ENCODE results near the gene KASH5. TPM values are rescaled to one million over a fixed set of nuclear protein-coding genes. Genes with fewer than 3 reads are reported as not detected.

The KASH5 gene
- total RNA-seq, 1 experiment from 2014 or later: 0.42 TPM

GRCh38 chr19:49378512-49378911 lies 9.5 kb upstream of the KASH5 start:
- peaks cover 14% of the 10 kb centered on the region for H3K9me3 Mint-ChIP-seq
- peaks cover 2% of the 10 kb centered on the region; the same call in 1 of the 2 replicates for H3K36me3 Mint-ChIP-seq
- ChIA-PET POLR2A (interaction anchor here (0.6 kb wide), 1 partner anchor 35 kb away, joined by 4 read pairs; no protein-coding TSS in a partner anchor), CTCF (no interaction called here)
- TF ChIP-seq NR3C1 (CRISPR knock-in tag; conservative IDR thresholded peaks at IDR 0.05; ENCODE audit: low read depth) (no peak), ELF4 (CRISPR knock-in tag; IDR thresholded peaks at IDR 0.05; ENCODE audit: low read depth) (no peak), ATF3 (CRISPR knock-in tag; conservative IDR thresholded peaks at IDR 0.05) (no peak), PRDM15 (CRISPR knock-in tag; IDR thresholded peaks at IDR 0.05) (no peak), GRHL2 (CRISPR knock-in tag; IDR thresholded peaks at IDR 0.05; ENCODE audit: insufficient replicate concordance, severe bottlenecking) (no peak), NR2C2 (CRISPR knock-in tag; IDR thresholded peaks at IDR 0.05) (no peak), ZNF532 (CRISPR knock-in tag; IDR thresholded peaks at IDR 0.05; ENCODE audit: borderline replicate concordance) (no peak), ATF6 (CRISPR knock-in tag; IDR thresholded peaks at IDR 0.05) (no peak)
- TF ChIP-seq, protein P1, sequence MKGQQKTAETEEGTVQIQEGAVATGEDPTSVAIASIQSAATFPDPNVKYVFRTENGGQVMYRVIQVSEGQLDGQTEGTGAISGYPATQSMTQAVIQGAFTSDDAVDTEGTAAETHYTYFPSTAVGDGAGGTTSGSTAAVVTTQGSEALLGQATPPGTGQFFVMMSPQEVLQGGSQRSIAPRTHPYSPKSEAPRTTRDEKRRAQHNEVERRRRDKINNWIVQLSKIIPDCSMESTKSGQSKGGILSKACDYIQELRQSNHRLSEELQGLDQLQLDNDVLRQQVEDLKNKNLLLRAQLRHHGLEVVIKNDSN (CRISPR knock-in tag; IDR thresholded peaks at IDR 0.05): no peak
- DNase-seq (ENCODE audit: low spot score): no peak
- no peak overlapping the region for H3K4me3 Mint-ChIP-seq
- no peak for ATAC-seq
- peaks cover 24% of the 10 kb centered on the region for H3K27me3 Mint-ChIP-seq (ENCODE audit: low read depth)
- no peak overlapping the region for H3K27ac Mint-ChIP-seq
- H3K4me1 Mint-ChIP-seq: peaks cover 3% of the 10 kb centered on the region; the same call in 1 of the 2 replicates

DNA sequence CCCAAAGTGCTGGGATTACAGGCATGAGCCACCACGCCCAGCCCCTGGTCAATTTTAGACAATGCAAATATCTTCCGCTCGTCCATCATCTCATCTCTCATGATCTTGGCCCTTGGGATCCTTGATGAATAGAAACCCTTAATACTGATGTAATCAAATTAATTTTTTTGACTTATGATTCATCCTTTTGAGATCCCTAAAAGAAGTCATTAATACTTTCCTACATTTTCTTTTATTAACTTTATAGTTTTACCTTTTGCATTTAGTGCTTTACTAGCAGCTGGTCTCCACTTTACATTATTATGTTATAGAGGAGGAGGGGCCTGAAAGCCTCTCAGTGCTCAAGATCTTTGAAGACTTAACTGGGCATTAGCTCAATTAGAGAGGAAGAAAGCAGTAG lies 7.7 kb upstream of the KASH5 start:
- CTCF ChIA-PET: no interaction called here
- Mint-ChIP-seq H3K9me3 (peaks cover 18% of the 10 kb centered on the region), H3K4me1 (no peaks in the 10 kb centered on the region), H3K27ac (no peak overlapping the region), H3K27me3 (ENCODE audit: low read depth) (peaks cover 24% of the 10 kb centered on the region), H3K4me3 (no peak overlapping the region), H3K36me3 (peaks cover 2% of the 10 kb centered on the region; the same call in 1 of the 2 replicates)
- POLR2A ChIA-PET: no interaction called here
- DNase-seq (ENCODE audit: low spot score): no peak
- ATAC-seq: no peak
- TF ChIP-seq NFYB (CRISPR knock-in tag; conservative IDR thresholded peaks at IDR 0.05; ENCODE audit: low read depth): no peak
- TF ChIP-seq, protein P2, sequence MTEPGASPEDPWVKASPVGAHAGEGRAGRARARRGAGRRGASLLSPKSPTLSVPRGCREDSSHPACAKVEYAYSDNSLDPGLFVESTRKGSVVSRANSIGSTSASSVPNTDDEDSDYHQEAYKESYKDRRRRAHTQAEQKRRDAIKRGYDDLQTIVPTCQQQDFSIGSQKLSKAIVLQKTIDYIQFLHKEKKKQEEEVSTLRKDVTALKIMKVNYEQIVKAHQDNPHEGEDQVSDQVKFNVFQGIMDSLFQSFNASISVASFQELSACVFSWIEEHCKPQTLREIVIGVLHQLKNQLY (CRISPR knock-in tag; IDR thresholded peaks at IDR 0.05): no peak
- TF ChIP-seq ZNF317 (CRISPR knock-in tag; IDR thresholded peaks at IDR 0.05; ENCODE audit: borderline replicate concordance, low read depth): no peak
- TF ChIP-seq ZNF512 (CRISPR knock-in tag; IDR thresholded peaks at IDR 0.05; ENCODE audit: borderline replicate concordance): no peak
- TF ChIP-seq E2F1 (CRISPR knock-in tag; IDR thresholded peaks at IDR 0.05): no peak
- TF ChIP-seq PRDM15 (CRISPR knock-in tag; IDR thresholded peaks at IDR 0.05): no peak
- no peak for TF ChIP-seq NFATC4 (CRISPR knock-in tag; IDR thresholded peaks at IDR 0.05)
